ENCODE measurements around the gene MAPK8.
"Not testable (repeated sequence)": the region's sequence is repeated elsewhere in the genome, so short reads cannot be mapped to it uniquely, and the experiment has no call there.

The MAPK8 gene

GRCh38 chr10:48306265-48306869 is at the start of gene MAPK8:
Gene MAPK8, plus strand, starts transcription at chr10:48306677. Its CDS starts 94,984 bp downstream, at chr10:48401661.
- peak; percentile 77 to 91 for DNase-seq

GRCh38 chr10:48257407-48257961 is 49.0 kb upstream of the MAPK8 start:
- DNase-seq, result no peak

- DNase-seq, result no peak
Observed at GRCh38 chr10:48258105-48258504, 48.4 kb upstream of the MAPK8 start.

GRCh38 chr10:48266528-48266927 is 39.9 kb upstream of the MAPK8 start:
- DNase-seq, result no peak

- no peak for DNase-seq
Observed at GRCh38 chr10:48271047-48271730, 35.3 kb upstream of the MAPK8 start.

- DNase-seq, result no peak
Observed at GRCh38 chr10:48272682-48273081, 33.8 kb upstream of the MAPK8 start.

GRCh38 chr10:48273741-48274140 is 32.7 kb upstream of the MAPK8 start:
- no peak for DNase-seq

GRCh38 chr10:48274636-48275035 is 31.8 kb upstream of the MAPK8 start, which contains the start of gene FRMPD2:
Gene FRMPD2, minus strand, starts transcription at chr10:48274696. Its CDS starts 129 bp downstream, at chr10:48274567.
- DNase-seq, result no peak

GRCh38 chr10:48277093-48277492 is 29.4 kb upstream of the MAPK8 start:
- DNase-seq, result no peak

- DNase-seq, result no peak
Observed at GRCh38 chr10:48279081-48279751, 27.3 kb upstream of the MAPK8 start.

GRCh38 chr10:48281697-48282096 is 24.8 kb upstream of the MAPK8 start:
- not testable (repeated sequence) for DNase-seq

GRCh38 chr10:48282829-48283228 is 23.6 kb upstream of the MAPK8 start:
- DNase-seq, result no peak

- no peak for DNase-seq
Observed at GRCh38 chr10:48284002-48284546, 22.4 kb upstream of the MAPK8 start.

- no peak for DNase-seq
Observed at GRCh38 chr10:48284811-48285210, 21.7 kb upstream of the MAPK8 start.

- no peak for DNase-seq
Observed at GRCh38 chr10:48285710-48286109, 20.8 kb upstream of the MAPK8 start.

- no peak for DNase-seq
Observed at GRCh38 chr10:48286356-48286755, 20.1 kb upstream of the MAPK8 start.

- no peak for DNase-seq
Observed at GRCh38 chr10:48287417-48288391, 18.8 kb upstream of the MAPK8 start.

- no peak for DNase-seq
Observed at GRCh38 chr10:48288661-48289060, 17.8 kb upstream of the MAPK8 start.

- DNase-seq, result peak in 1 of 2 donors; percentile 2
Observed at GRCh38 chr10:48289501-48290238, 16.8 kb upstream of the MAPK8 start.

- no peak for DNase-seq
Observed at GRCh38 chr10:48290286-48290685, 16.2 kb upstream of the MAPK8 start.

GRCh38 chr10:48291190-48291589 is 15.3 kb upstream of the MAPK8 start:
- DNase-seq, result no peak

Measured in bone marrow (tissue), 2 donors.